ENCODE measurements around the gene PCBP4. TPM values are rescaled to one million over a fixed set of nuclear protein-coding genes. Genes with fewer than 3 reads are reported as not detected.

The PCBP4 gene
- polyA plus RNA-seq, 1 donor (not counting 4 experiments of a cell fraction or from before 2014, with no cell fraction given): 25.2 TPM

- H3K4me2 ChIP-seq (ENCODE audit: control insufficient read depth, extremely low read depth, insufficient read depth, low read depth, low read length): no peak overlapping the region
Measured at GRCh38 chr3:51986010-51986947, 19.0 kb upstream of the PCBP4 start.

GRCh38 chr3:51985063-51985462 is 17.8 kb upstream of the PCBP4 start:
- no peak overlapping the region for H3K9ac ChIP-seq (ENCODE audit: control insufficient read depth, extremely low read depth, insufficient read depth, low read length)
- no peak overlapping the region for H3K27ac ChIP-seq (ENCODE audit: control insufficient read depth, insufficient read depth, low read length)
- H3K4me2 ChIP-seq (ENCODE audit: control insufficient read depth, extremely low read depth, insufficient read depth, low read depth, low read length): no peak overlapping the region
- H3K9me3 ChIP-seq (ENCODE audit: control insufficient read depth, low read depth, low read length): no peaks in the 10 kb centered on the region
- H2AFZ ChIP-seq (ENCODE audit: control insufficient read depth, low read length): no peak overlapping the region
- dilution Hi-C loops (cut with MboI; ENCODE audit: extremely low pct_ligation_motif_present, low sequenced_read_pairs): no loop called here
- no peak for DNase-seq (ENCODE audit: low read depth, low spot score)
- H3K27me3 ChIP-seq (ENCODE audit: control insufficient read depth, extremely low read depth, insufficient read depth, low read length): no peaks in the 10 kb centered on the region
- peaks cover 2 to 5% of the 10 kb centered on the region in 2 experiments for H3K36me3 ChIP-seq (ENCODE audit: control insufficient read depth in 2 of 2, extremely low read depth in 1 of 2, insufficient read depth in 2 of 2, low read length in 2 of 2)
- no peaks in the 10 kb centered on the region for H3K9me1 ChIP-seq (ENCODE audit: control insufficient read depth, extremely low read depth, insufficient read depth, low read length)
- TF ChIP-seq CTCF (optimal IDR thresholded peaks at IDR 0.05 in 1 of 3, IDR thresholded peaks at IDR 0.05 in 1 of 3, conservative IDR thresholded peaks at IDR 0.05 in 1 of 3; ENCODE audit: extremely low read depth in 1 of 3, insufficient read depth in 2 of 3, low read length in 3 of 3): no peak
- no peak for TF ChIP-seq EZH2 (IDR thresholded peaks at IDR 0.05; ENCODE audit: low read length)
- no peaks in the 10 kb centered on the region for H4K20me1 ChIP-seq (ENCODE audit: control insufficient read depth, extremely low read depth, insufficient read depth, low read length)
- no peak overlapping the region for H3K4me3 ChIP-seq (ENCODE audit: control insufficient read depth in 2 of 3, extremely low read depth in 1 of 3, insufficient read depth in 2 of 3, low read depth in 1 of 3, low read length in 3 of 3)
- peaks cover 4% of the 10 kb centered on the region for H3K79me2 ChIP-seq (ENCODE audit: control insufficient read depth, insufficient read depth, low read length)
- no peak for FAIRE-seq
- H3K4me1 ChIP-seq (ENCODE audit: control insufficient read depth, extremely low read depth, insufficient read depth, low read length): peaks cover 14% of the 10 kb centered on the region

More at GRCh38 chr3:51986010-51986947, 19.0 kb upstream of the PCBP4 start:
- Histone ChIP-seq H3K79me2 (ENCODE audit: control insufficient read depth, insufficient read depth, low read length) (peaks cover 4% of the 10 kb centered on the region), H3K9ac (ENCODE audit: control insufficient read depth, extremely low read depth, insufficient read depth, low read length) (no peak overlapping the region), H4K20me1 (ENCODE audit: control insufficient read depth, extremely low read depth, insufficient read depth, low read length) (no peaks in the 10 kb centered on the region), H3K9me1 (ENCODE audit: control insufficient read depth, extremely low read depth, insufficient read depth, low read length) (no peaks in the 10 kb centered on the region), H3K36me3 (ENCODE audit: control insufficient read depth in 2 of 2, extremely low read depth in 1 of 2, insufficient read depth in 2 of 2, low read length in 2 of 2) (peaks cover 2 to 6% of the 10 kb centered on the region in 2 experiments), H3K4me1 (ENCODE audit: control insufficient read depth, extremely low read depth, insufficient read depth, low read length) (peaks cover 14% of the 10 kb centered on the region), H3K9me3 (ENCODE audit: control insufficient read depth, low read depth, low read length) (no peaks in the 10 kb centered on the region), H3K4me3 (ENCODE audit: control insufficient read depth in 2 of 3, extremely low read depth in 1 of 3, insufficient read depth in 2 of 3, low read depth in 1 of 3, low read length in 3 of 3) (no peak overlapping the region), H2AFZ (ENCODE audit: control insufficient read depth, low read length) (no peak overlapping the region), H3K27me3 (ENCODE audit: control insufficient read depth, extremely low read depth, insufficient read depth, low read length) (no peaks in the 10 kb centered on the region), H3K27ac (ENCODE audit: control insufficient read depth, insufficient read depth, low read length) (no peak overlapping the region)
- TF ChIP-seq CTCF (optimal IDR thresholded peaks at IDR 0.05 in 1 of 3, IDR thresholded peaks at IDR 0.05 in 1 of 3, conservative IDR thresholded peaks at IDR 0.05 in 1 of 3; ENCODE audit: extremely low read depth in 1 of 3, insufficient read depth in 2 of 3, low read length in 3 of 3): no peak
- no peak for TF ChIP-seq EZH2 (IDR thresholded peaks at IDR 0.05; ENCODE audit: low read length)
- DNase-seq (ENCODE audit: low read depth, low spot score) (no peak), FAIRE-seq (no peak)
- dilution Hi-C loops (cut with MboI; ENCODE audit: extremely low pct_ligation_motif_present, low sequenced_read_pairs): no loop called here

Measured in keratinocyte (primary cell).